A673 (cell line): ENCODE data around the gene GIPC2. TPM values are rescaled to one million over a fixed set of nuclear protein-coding genes. Genes with fewer than 3 reads are reported as not detected.
"Not testable (repeated sequence)": the region's sequence is repeated elsewhere in the genome, so short reads cannot be mapped to it uniquely, and the experiment has no call there.

Source experiments
- BruUV-seq: library from RNA; stranded (reverse); fragments of 400-500 nt; replicated peaks from 2 replicates; lab custom pipeline; 2021; lab: Mats Ljungman, UMichigan
- CTCF ChIA-PET: fragments of 300-600 bp; sonication (Branson Sonifier 250); formaldehyde crosslinking; loops from one replicate; lab custom pipeline; 2022; ENCODE audit warnings: antibody characterized with exemption; lab: Charles Lee
- POLR2A ChIA-PET: fragments of 300-600 bp; sonication (Branson Sonifier 250); formaldehyde crosslinking; loops from one replicate; lab custom pipeline; 2022; ENCODE audit warnings: antibody characterized with exemption; ENCODE audit not compliant: low non-redundant PET; lab: Charles Lee
- DNase-seq: peaks from one replicate; pipeline ENCODE4 v3.0.0-alpha.2; 2015; ENCODE audit warnings: low spot score
- H3K27ac ChIP-seq: fragments of 200-600 bp; sonication (generic); 2 replicates; pipeline ENCODE4 v1.5.1; 2016; ENCODE audit warnings: mixed run types, low read depth, mild to moderate bottlenecking, mixed read lengths, antibody characterized with exemption, low read length; ENCODE audit not compliant: poor library complexity, severe bottlenecking
- H3K27me3 ChIP-seq: fragments of 200-600 bp; sonication (generic); replicated peaks from 2 replicates; pipeline ENCODE4 v1.6.1; 2017; ENCODE audit warnings: mixed run types, low read depth, mild to moderate bottlenecking, mixed read lengths, antibody characterized with exemption, low read length; ENCODE audit not compliant: insufficient read depth, poor library complexity
- H3K36me3 ChIP-seq: fragments of 200-600 bp; sonication (generic); 2 replicates; pipeline ENCODE4 v1.6.1; 2016; ENCODE audit warnings: mixed run types, mild to moderate bottlenecking, mixed read lengths, antibody characterized with exemption, low read length; ENCODE audit not compliant: insufficient read depth, poor library complexity, severe bottlenecking
- H3K4me1 ChIP-seq: fragments of 200-600 bp; sonication (generic); 2 replicates; pipeline ENCODE4 v1.6.1; 2017; ENCODE audit warnings: mixed run types, mild to moderate bottlenecking, mixed read lengths, antibody characterized with exemption, low read length; ENCODE audit not compliant: insufficient read depth, poor library complexity, severe bottlenecking
- H3K4me3 ChIP-seq: fragments of 200-600 bp; sonication (generic); 2 replicates; pipeline ENCODE4 v1.5.1; 2016; ENCODE audit warnings: low read depth, mixed run types, mild to moderate bottlenecking, mixed read lengths, low read length; ENCODE audit not compliant: poor library complexity, severe bottlenecking
- H3K9me3 ChIP-seq: fragments of 200-600 bp; sonication (generic); 2 replicates; pipeline ENCODE4 v1.6.1; 2016; ENCODE audit warnings: mixed run types, low read depth, mild to moderate bottlenecking, mixed read lengths, antibody characterized with exemption, low read length; ENCODE audit not compliant: poor library complexity, severe bottlenecking
- CTCF ChIP-seq: fragments of 300-800, 200-600 bp; sonication (generic); conservative IDR thresholded peaks from 2 replicates; pipeline ENCODE4 v1.5.1; 2017; ENCODE audit warnings: low read depth, mild to moderate bottlenecking, antibody characterized with exemption, low read length, moderate library complexity, mixed read lengths
- EZH2 ChIP-seq: fragments of 200-600 bp; sonication (generic); IDR thresholded peaks from 2 replicates; pipeline ENCODE4 v1.6.1; 2017; ENCODE audit warnings: borderline replicate concordance, low read depth, mild to moderate bottlenecking, mixed read lengths, antibody characterized with exemption, low read length; ENCODE audit not compliant: poor library complexity, severe bottlenecking
- intact Hi-C: fragments of 100-400 bp; cut with micrococcal nuclease; formaldehyde crosslinking; loops from one replicate; pipeline ENCODE4 v1.10.0; 2022; ENCODE audit not compliant: unreplicated experiment
- total RNA-seq: library from RNA; stranded (reverse); gene quantifications from 2 replicates; pipeline ENCODE4 v1.2.3, GENCODE V29; 2021

GIPC2 gene
- total RNA-seq, 1 experiment from 2014 or later, result not detected

GRCh38 chr1:78079580-78079979 is 33.8 kb downstream of the GIPC2 start:
- BruUV-seq, result no TSS peak
- H3K9me3 ChIP-seq, result no peaks in the 10 kb centered on the region
- no peaks in the 10 kb centered on the region for H3K36me3 ChIP-seq
- intact Hi-C loops, result no loop called here
- no peak for DNase-seq
- H3K27ac ChIP-seq, result no peak overlapping the region
- no peak for TF ChIP-seq CTCF
- no peak for TF ChIP-seq EZH2
- H3K27me3 ChIP-seq, result no peaks in the 10 kb centered on the region
- no peak overlapping the region for H3K4me3 ChIP-seq
- H3K4me1 ChIP-seq, result no peaks in the 10 kb centered on the region
- ChIA-PET POLR2A (no interaction called here), CTCF (no interaction called here)

GRCh38 chr1:78080767-78081166 is 35.0 kb downstream of the GIPC2 start:
- H3K9me3 ChIP-seq, result no peaks in the 10 kb centered on the region
- no peak overlapping the region for H3K4me3 ChIP-seq
- TF ChIP-seq EZH2 (no peak), CTCF (no peak)
- no peaks in the 10 kb centered on the region for H3K36me3 ChIP-seq
- no TSS peak for BruUV-seq
- H3K27me3 ChIP-seq, result no peaks in the 10 kb centered on the region
- no peak overlapping the region for H3K27ac ChIP-seq
- no peak for DNase-seq
- intact Hi-C loops, result no loop called here
- POLR2A ChIA-PET, result no interaction called here
- CTCF ChIA-PET, result no interaction called here
- H3K4me1 ChIP-seq, result no peaks in the 10 kb centered on the region

GRCh38 chr1:78081980-78082860 is 36.5 kb downstream of the GIPC2 start:
- intact Hi-C loops, result no loop called here
- ChIA-PET CTCF (no interaction called here), POLR2A (no interaction called here)
- H3K27ac ChIP-seq, result no peak overlapping the region
- H3K9me3 ChIP-seq, result no peaks in the 10 kb centered on the region
- H3K4me3 ChIP-seq, result no peak overlapping the region
- no peak for DNase-seq
- H3K4me1 ChIP-seq, result no peaks in the 10 kb centered on the region
- no peaks in the 10 kb centered on the region for H3K36me3 ChIP-seq
- BruUV-seq, result no TSS peak
- TF ChIP-seq CTCF (no peak), EZH2 (no peak)
- no peaks in the 10 kb centered on the region for H3K27me3 ChIP-seq

GRCh38 chr1:78084639-78085038 is 38.9 kb downstream of the GIPC2 start:
- H3K4me3 ChIP-seq, DNase-seq, H3K36me3 ChIP-seq, H3K27ac ChIP-seq, H3K27me3 ChIP-seq, BruUV-seq, POLR2A ChIA-PET, H3K4me1 ChIP-seq, H3K9me3 ChIP-seq: not testable (repeated sequence)
- intact Hi-C loops, result loop anchor here (5.0 kb wide), 1 partner anchor 47 kb away; no protein-coding TSS in a partner anchor
- CTCF ChIA-PET, result interaction anchor here (0.7 kb wide), 1 partner anchor 680 kb away, joined by 7 read pairs; no protein-coding TSS in a partner anchor
